Measurements from ENCODE around the gene PPP4R3B. TPM values are rescaled to one million over a fixed set of nuclear protein-coding genes. Genes with fewer than 3 reads are reported as not detected.
A peak's percentile ranks its signal among the peaks of the same experiment; 100 is the strongest.

PPP4R3B gene
- total and polyA plus RNA-seq, 8 donors, result 63.8 to 78.7 (median 74.0) TPM

DNA sequence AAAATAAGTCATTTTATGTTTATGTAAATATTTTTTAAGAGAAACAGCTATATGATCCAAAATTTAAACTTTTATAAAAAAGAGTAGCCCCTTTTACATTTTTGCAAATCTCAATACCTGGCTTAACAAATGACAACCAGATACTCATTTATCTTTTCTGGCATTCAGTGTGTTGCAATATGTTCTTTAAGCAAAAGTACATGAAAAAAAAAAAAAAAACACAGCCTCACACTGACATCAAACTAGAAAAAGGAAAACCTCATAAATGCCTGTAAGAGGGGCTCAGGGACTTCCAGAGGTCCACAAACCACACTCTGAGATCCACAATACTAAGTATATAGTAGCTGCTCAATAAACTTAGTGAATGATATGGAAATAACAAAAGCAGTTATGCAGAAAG lies 21.9 kb downstream of the PPP4R3B start:
- Histone ChIP-seq H3K27ac (no peak overlapping the region), H3K27me3 (no peaks in the 10 kb centered on the region), H3K4me3 (no peak overlapping the region), H3K4me1 (peaks cover 0 to 7% of the 10 kb centered on the region in 2 donors), H3K9me3 (no peaks in the 10 kb centered on the region), H3K36me3 (peaks cover 0 to 47% of the 10 kb centered on the region in 2 donors)
- intact Hi-C loops (cut with DNase I), result no loop called here
- DNase-seq (no peak), ATAC-seq (no peak)
- TF ChIP-seq, protein P1, sequence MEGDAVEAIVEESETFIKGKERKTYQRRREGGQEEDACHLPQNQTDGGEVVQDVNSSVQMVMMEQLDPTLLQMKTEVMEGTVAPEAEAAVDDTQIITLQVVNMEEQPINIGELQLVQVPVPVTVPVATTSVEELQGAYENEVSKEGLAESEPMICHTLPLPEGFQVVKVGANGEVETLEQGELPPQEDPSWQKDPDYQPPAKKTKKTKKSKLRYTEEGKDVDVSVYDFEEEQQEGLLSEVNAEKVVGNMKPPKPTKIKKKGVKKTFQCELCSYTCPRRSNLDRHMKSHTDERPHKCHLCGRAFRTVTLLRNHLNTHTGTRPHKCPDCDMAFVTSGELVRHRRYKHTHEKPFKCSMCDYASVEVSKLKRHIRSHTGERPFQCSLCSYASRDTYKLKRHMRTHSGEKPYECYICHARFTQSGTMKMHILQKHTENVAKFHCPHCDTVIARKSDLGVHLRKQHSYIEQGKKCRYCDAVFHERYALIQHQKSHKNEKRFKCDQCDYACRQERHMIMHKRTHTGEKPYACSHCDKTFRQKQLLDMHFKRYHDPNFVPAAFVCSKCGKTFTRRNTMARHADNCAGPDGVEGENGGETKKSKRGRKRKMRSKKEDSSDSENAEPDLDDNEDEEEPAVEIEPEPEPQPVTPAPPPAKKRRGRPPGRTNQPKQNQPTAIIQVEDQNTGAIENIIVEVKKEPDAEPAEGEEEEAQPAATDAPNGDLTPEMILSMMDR (IDR thresholded peaks at IDR 0.05), result no peak

DNA sequence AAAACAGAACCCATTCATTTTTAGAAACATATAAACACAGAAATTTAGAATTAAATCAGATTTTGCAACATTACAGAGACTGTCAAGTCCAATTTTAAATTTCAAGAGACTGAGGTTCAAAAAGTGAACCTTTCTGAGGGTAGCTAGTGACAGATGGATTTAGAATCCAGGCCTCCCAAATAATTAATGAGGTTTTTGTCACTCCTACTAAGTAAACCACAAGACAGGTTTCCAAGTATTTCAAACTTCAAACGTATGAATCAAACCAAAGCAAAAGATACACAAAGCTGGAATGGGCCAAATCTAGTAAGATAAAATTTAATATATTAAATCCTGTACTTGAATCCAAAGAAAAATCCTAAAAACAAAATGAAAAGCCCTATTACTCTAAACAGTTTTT lies 25.3 kb downstream of the PPP4R3B start:
- intact Hi-C loops (cut with DNase I), result no loop called here
- Histone ChIP-seq H3K27ac (no peak overlapping the region), H3K4me1 (peaks cover 0 to 9% of the 10 kb centered on the region in 2 donors), H3K36me3 (peaks cover 0 to 31% of the 10 kb centered on the region in 2 donors), H3K4me3 (no peak overlapping the region), H3K9me3 (no peaks in the 10 kb centered on the region), H3K27me3 (no peaks in the 10 kb centered on the region)
- TF ChIP-seq, protein P1 (IDR thresholded peaks at IDR 0.05), result no peak
- ATAC-seq (no peak), DNase-seq (no peak)

DNA sequence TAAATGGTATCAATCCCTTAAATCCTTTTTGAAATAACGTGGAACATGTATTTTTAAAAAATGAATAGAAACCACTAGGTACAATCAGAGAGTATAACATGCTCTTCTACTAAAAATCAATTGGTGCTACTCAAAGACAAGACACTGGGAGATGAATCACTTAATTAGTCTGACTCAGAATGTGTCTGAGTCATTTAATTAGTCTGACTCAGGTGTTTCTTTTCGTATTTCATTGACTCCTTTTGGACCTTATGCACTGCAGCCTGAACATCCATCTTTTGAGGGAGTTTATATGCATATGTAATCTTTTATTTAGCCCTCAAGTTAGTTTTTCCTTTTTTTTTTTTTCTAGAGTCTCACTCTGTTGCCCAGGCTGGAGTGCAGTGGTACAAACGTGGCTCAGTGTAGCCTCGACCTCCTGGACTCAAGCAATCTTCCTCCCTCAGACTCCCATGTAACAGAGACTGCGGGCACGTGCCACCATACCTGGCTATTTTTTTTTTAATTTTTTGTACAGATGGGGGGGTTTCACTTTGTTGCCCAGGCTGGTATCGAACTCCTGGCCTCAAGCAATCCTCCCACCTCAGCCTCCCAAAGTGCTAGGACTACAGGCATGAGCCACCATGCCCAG lies 26.5 kb downstream of the PPP4R3B start:
- H3K36me3 ChIP-seq, result peaks cover 0 to 31% of the 10 kb centered on the region in 2 donors
- peaks cover 0 to 13% of the 10 kb centered on the region in 2 donors for H3K4me1 ChIP-seq
- intact Hi-C loops (cut with DNase I), result no loop called here
- no peaks in the 10 kb centered on the region for H3K27me3 ChIP-seq
- H3K9me3 ChIP-seq, result no peaks in the 10 kb centered on the region
- DNase-seq, result no peak
- ATAC-seq, result no peak
- TF ChIP-seq, protein P1 (IDR thresholded peaks at IDR 0.05), result no peak
- no peak overlapping the region for H3K27ac ChIP-seq
- H3K4me3 ChIP-seq, result no peak overlapping the region

DNA sequence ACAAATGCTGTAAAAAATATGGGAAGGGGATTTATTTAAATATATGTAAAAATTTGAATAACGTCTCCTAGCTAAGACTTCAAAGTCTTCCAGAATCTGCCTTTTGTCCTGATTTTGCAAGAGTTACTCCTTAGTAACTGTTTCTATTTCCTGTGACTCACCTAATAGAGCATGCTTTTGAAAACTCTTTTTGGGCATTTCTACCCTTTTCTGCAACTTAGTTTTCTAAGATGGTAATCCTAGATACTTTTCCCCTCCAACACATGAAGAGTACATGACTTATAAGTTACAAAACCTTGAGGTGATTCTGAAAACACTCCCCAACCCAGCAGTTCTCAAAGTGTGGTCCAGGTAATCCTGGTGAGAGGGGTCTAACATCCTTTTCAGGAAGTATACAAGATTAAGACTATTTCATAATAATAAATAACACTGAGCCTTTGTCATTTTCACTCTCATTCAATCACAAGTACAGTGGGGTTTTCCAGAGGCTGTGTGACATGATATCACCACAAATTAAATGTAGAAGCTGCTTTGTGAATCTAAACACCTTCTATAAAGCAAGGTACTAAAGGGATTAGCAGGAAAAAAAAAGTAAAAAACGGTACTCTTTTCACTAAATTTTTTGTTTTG lies 31.9 kb downstream of the PPP4R3B start:
- intact Hi-C loops (cut with DNase I), result no loop called here
- no peaks in the 10 kb centered on the region for H3K27me3 ChIP-seq
- TF ChIP-seq, protein P1 (IDR thresholded peaks at IDR 0.05), result no peak
- H3K36me3 ChIP-seq, result peaks cover 0 to 66% of the 10 kb centered on the region in 2 donors
- H3K27ac ChIP-seq, result peak overlapping the region in 1 of 2 donors; percentile 31
- H3K9me3 ChIP-seq, result no peaks in the 10 kb centered on the region
- ATAC-seq (no peak), DNase-seq (no peak)
- no peak overlapping the region for H3K4me3 ChIP-seq
- H3K4me1 ChIP-seq, result peaks cover 0 to 14% of the 10 kb centered on the region in 2 donors

DNA sequence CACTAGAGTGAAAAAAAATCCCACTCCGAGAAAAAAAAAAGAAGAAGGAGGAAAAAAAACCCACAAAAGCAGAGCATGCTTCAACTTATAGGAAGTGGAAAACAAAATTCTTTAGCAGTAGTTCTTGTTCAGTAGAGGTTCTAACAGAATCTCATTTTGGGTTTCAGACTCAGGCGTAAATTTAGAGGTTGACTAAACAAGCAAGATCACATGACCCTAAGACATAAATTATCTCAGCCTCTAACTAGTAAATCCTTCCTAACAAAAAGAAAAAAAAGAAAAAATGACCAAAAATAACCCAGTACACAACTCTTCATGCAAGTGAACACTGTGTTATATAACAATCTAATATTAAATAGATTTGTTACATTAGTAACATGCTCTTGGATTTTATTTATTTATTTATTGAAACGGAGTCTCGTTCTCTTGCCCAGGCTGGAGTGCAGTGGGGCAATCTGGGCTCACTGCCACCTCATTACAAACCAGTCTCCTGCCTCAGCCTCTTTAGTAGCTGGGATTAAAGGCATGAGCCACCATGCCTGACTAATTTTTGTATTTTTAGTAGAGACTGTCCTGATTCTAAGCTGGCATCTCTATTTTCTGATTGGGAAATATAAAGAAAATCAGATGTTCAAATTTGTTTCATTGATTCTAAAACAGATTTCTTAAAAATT lies 35.4 kb downstream of the PPP4R3B start:
- intact Hi-C loops (cut with DNase I), result no loop called here
- no peaks in the 10 kb centered on the region for H3K27me3 ChIP-seq
- no peak overlapping the region for H3K4me3 ChIP-seq
- TF ChIP-seq, protein P1 (IDR thresholded peaks at IDR 0.05), result no peak
- peaks cover 0 to 12% of the 10 kb centered on the region in 2 donors for H3K4me1 ChIP-seq
- no peak for DNase-seq
- ATAC-seq, result peak; percentile 25
- peaks cover 0 to 76% of the 10 kb centered on the region in 2 donors for H3K36me3 ChIP-seq
- no peaks in the 10 kb centered on the region for H3K9me3 ChIP-seq
- no peak overlapping the region for H3K27ac ChIP-seq

Data from left lung (tissue), 10 donors.